Fibroblast of peridontal ligament (primary cell): Measurements from ENCODE around the gene COX7A2L.
A peak's percentile ranks its signal among the peaks of the same experiment; 100 is the strongest.
"Not testable (repeated sequence)": the region's sequence is repeated elsewhere in the genome, so short reads cannot be mapped to it uniquely, and the experiment has no call there.

ENCODE experiments used
- DNase-seq: peaks from one replicate; pipeline ENCODE4 v3.0.0-alpha.2; 2010; ENCODE audit errors: extremely low read depth

Gene COX7A2L, protein sequence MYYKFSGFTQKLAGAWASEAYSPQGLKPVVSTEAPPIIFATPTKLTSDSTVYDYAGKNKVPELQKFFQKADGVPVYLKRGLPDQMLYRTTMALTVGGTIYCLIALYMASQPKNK

DNA sequence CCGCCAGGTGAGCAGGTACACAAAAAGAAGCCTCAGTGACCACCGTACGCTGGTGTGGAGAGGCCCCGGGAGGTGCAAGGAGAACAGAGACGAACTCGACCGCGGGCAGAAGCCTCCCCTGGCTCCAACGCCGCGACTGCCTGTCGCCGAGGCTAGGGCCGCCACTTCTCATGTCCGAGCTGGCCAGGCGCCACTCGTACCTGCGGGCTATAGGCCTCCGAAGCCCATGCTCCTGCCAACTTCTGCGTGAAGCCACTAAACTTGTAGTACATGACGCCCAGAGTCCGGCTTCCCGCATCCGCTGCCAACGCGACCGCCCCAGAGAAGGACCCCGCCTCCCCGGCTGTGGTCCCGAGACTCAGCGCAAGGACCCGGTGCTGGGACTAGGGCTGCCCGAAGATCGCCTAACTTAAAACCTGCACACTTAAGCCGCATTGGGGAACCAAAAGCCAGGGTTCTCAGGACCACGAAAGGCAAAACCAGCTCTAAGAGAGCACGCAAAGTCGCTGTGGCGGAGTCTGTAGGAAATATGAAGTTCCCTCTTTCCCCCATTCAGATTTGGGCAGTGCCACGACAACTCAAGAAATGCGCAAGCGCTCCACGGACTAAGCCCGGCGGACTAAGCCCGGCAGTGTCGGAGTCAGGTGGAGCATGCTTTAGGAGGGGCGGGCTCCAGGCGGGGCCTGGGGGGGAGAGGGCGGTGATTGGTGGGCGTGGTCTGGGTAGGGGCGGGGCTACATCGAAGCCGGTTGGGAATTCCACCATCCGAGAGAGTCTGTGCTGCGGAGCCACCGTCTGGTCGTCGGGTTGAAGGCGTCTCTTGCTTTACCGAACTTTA, at the start of gene COX7A2L:
COX7A2L (minus strand) TSS at position 328 of the 838 bp plus-strand sequence; CDS start at position 272, 56 bp downstream.
- peak; percentile 97 for DNase-seq

GRCh38 chr2:42408009-42408408, 47.0 kb upstream of the COX7A2L start:
- no peak for DNase-seq

DNA sequence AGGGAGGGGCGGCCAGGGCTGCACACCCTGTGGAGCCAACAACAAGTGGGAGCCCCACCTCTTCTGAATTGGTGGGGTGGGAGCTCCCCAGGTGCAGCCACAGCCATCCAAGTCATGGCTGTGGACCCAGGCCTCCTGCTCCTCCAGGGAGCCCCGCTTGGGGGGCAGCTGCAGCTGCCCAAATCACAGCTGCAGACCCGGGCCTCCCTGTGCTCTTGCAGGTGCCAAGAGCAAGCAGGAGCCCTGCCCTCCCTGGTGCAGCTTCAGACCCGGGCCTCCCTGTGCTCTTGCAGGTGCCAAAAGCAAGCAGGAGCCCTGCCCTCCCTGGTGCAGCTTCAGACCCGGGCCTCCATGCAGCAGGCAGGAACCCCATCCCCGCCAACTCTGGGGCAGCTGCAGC, 46.5 kb upstream of the COX7A2L start:
- no peak for DNase-seq

GRCh38 chr2:42404676-42405075, 43.7 kb upstream of the COX7A2L start:
- DNase-seq, result peak; percentile 33

GRCh38 chr2:42401773-42402172, 40.8 kb upstream of the COX7A2L start:
- DNase-seq, result no peak

GRCh38 chr2:42398052-42398451, 37.0 kb upstream of the COX7A2L start:
- not testable (repeated sequence) for DNase-seq

GRCh38 chr2:42393320-42393719, 32.3 kb upstream of the COX7A2L start:
- DNase-seq, result not testable (repeated sequence)

- DNase-seq, result no peak
Measured at GRCh38 chr2:42392191-42392590, 31.2 kb upstream of the COX7A2L start.

DNA sequence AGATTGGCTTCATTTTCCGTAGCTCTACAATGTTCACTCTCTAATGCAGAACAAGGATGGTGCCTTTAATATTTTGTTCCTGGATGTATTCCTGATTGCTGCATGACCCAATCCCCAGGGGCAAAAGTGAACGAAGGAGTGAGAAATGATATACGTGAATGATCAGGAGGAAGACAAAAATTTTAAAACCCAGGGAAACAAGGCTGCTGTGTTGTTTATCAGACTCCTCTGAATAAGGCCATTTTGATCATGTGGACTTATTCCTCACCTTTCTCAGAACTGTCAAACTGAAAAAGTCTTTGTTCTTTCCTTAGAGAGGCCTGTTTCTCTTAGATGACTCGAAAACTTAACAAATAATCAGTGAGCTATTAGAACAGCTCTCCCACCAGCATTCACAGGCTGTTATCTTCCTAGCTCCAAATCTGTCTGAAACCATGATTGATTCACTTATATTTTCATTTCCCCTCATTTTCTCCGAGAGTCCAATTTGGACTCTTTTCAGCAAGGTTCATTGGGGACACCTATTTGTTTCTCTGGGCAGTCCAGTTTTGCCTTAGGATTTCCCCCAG, 29.5 kb upstream of the COX7A2L start:
- DNase-seq, result no peak

- no peak for DNase-seq
Measured at GRCh38 chr2:42386682-42387081, 25.7 kb upstream of the COX7A2L start.

DNA sequence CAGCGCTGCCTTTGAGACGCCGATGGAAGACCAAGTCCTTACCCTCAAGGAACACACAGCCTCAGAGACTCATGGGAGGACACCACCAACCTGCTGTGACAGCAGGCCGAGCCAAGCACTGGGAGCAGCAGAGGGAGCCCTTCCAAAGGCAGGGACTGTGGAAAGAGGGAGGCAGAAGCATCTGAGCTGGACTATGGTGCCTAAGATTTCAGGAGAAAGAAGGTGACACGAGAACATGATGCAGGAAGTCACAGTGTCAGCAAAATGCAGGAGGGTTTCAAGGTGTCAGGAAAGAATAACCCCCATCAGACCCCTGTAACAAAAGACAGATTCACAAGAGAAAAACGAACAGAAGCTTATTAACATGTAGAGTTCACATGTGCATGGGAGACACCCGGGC, 24.2 kb upstream of the COX7A2L start:
- no peak for DNase-seq

DNA sequence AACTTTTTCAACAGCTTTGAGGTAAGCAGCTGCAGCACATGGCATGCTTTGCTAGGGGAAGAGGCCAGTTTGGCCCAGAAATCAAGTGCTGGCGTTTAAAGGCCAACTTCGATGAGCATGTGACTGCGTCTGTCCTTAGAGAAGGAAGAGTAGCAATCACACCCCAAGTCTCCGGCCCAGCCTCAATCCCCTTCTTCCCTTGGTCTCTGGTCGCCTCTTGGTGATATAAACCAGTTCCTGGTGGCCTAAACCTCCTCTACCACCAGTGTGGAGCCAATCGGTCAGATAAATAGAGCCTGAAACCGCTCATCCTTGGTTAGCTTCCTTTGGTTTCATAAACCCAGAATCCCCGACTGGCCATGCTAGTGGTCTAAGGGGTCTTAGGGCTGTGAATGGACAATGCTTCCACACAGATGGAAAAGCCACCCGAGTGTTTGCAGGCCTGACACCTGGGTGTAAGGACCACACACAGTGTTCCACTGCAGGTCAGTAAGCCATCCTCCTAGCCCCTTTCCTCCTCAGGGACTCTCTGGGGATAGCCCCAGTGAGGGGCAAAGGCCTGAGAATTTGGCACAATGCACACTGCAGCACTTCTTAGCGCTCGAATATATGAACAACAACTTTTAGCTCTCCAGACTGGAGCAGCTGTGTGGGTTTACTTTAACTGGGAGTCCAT, 23.0 kb upstream of the COX7A2L start:
- DNase-seq, result no peak

- DNase-seq, result no peak
Measured at GRCh38 chr2:42382144-42382543, 21.1 kb upstream of the COX7A2L start.

DNA sequence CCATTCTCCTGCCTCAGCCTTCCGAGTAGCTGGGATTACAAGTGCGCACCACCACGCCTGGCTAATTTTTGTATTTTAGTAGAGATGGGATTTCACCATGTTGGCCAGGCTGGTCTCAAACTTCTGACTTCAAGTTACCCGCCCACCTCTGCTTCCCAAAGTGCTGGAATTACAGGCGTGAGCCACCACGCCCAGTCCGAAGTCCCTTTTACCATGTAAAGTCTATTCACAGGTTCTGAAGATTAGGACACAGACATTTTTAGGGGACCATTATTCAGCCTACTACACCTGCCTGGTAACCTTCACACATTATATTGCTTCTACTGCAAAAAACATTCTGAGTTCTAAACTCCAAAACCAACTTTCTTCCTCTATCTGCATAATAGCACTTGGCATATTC, 19.0 kb upstream of the COX7A2L start:
- not testable (repeated sequence) for DNase-seq

- DNase-seq, result no peak
Measured at GRCh38 chr2:42378415-42378814, 17.4 kb upstream of the COX7A2L start.

DNA sequence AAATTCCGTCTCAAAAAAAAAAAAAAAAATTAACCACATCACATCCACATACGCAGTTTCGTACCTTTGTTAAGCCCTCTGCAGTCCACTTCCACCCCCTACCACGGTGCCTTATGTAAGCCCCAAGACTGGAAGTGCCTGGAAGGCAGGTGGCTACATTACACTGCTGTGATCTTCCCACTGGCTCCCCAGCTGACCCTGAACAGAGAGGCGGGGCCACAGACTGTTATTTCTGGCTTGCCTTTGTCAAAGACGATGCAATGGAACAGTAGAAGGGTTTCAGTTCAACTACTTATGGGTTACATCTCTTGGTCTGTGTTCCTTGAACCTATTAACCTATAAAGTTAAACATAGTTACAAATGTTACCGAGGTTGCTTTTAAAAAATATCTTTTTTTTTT, 15.7 kb upstream of the COX7A2L start:
- DNase-seq, result no peak

DNA sequence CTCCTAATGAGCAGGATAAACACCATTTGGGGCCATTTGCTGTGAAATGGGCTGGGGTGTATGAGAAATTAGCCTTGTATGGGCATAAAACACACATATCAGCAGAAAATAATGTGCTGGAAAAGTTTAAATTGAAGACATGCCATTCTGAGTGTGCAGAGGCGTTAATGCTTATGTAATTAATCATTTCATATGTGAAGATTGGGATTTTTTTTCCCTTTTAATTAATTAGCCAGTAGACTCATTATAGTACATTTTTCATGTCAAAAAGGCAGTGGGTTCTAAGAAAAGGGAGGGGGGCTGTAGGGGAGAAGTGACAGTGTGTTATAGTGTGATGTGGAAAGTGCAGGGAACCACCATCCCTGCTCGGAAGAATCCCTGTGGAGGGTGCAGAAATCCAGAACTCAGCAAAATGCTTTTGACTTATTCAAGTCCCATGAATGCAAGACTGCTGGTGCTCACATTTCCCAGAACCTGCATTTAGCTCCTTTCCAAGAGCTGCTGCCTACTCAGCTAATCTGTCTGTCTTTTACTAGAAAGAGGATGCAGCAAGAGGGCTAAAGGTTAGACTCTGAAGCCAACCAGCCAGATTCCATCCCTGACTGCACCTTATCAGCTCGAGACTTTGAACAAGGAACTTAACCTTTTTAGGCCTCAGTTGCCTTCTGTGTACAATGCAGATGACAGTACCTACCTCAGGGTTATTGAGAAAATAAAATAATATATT, 11.6 kb upstream of the COX7A2L start:
- DNase-seq, result no peak

DNA sequence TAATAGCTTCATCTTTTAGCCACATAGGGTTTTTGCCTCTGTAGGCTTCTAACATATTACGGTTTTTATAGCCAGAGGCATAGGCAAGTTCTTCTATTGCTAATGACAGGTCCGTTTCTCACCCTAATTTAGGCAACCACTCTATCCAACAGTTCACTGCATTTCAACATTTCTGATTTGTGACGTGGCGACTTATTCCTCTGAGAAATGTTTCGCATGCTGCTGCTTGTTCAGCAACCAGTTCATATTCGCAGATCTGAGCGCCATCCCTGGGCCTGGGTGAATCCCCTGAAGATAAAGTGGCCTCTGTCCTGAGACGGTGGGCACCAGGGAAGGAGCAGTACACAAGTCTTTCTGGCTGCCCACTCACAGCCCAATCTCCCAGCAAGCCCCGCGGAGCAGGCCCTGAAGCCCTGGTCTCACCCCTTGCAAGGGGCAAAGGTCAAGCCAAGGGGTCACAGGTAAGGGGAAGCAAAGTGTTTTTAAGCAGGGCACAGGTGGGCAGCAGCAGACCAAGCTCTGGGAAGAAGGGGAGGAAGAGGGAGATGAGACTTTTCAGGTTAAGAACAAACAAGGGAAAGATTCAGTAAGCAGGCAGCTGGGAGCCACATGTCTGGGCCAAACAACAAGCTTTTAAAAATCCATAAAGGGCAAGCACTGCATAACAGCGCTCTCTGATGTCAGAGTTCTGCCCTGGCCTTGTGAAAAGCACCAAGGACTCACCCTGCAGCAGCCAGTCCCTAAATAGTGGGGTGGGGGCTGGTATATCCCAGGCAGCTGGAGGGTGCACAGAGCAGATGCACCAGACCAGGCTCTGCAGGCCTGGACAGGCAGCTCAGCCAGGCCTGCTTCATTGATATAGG, 10.8 kb upstream of the COX7A2L start:
- no peak for DNase-seq

- DNase-seq, result no peak
Measured at GRCh38 chr2:42369532-42370229, 8.7 kb upstream of the COX7A2L start.

GRCh38 chr2:42368817-42369531, 8.0 kb upstream of the COX7A2L start:
- DNase-seq, result no peak
